Adipocyte (in vitro differentiated cells): ENCODE measurements around the gene STAG1.
"Not testable (repeated sequence)": the region's sequence is repeated elsewhere in the genome, so short reads cannot be mapped to it uniquely, and the experiment has no call there.

Experiments
- DNase-seq: peaks from one replicate; pipeline ENCODE4 v3.0.0-alpha.2; 2015; ENCODE audit warnings: low read depth
- H3K27me3 ChIP-seq: replicated peaks from 2 replicates; pipeline ENCODE4 v1.7.0; 2013; ENCODE audit warnings: mild to moderate bottlenecking, low read length, moderate library complexity; ENCODE audit not compliant: control insufficient read depth, insufficient read depth
- H3K36me3 ChIP-seq: 2 replicates; pipeline ENCODE4 v1.7.0; 2013; ENCODE audit warnings: low read length, mild to moderate bottlenecking, moderate library complexity; ENCODE audit not compliant: control insufficient read depth, insufficient read depth, severe bottlenecking
- H3K4me1 ChIP-seq: 2 replicates; pipeline ENCODE4 v1.7.0; 2013; ENCODE audit warnings: mild to moderate bottlenecking, low read length, moderate library complexity; ENCODE audit not compliant: control insufficient read depth, insufficient read depth
- H3K4me3 ChIP-seq: 2 replicates; pipeline ENCODE4 v1.7.0; 2013; ENCODE audit warnings: mild to moderate bottlenecking, low read length, moderate library complexity
- H3K9ac ChIP-seq: 2 replicates; pipeline ENCODE4 v1.7.0; 2013; ENCODE audit warnings: mild to moderate bottlenecking, low read length, moderate library complexity
- H3K9me3 ChIP-seq: 2 replicates; pipeline ENCODE4 v1.7.0; 2013; ENCODE audit warnings: mild to moderate bottlenecking, low read length, moderate library complexity; ENCODE audit not compliant: control insufficient read depth

Gene STAG1

GRCh38 chr3:136495213-136495612 is 257.0 kb downstream of the STAG1 start:
- peak; percentile 33 for DNase-seq
- H3K9me3 ChIP-seq = no peaks in the 10 kb centered on the region
- H3K4me3 ChIP-seq = no peak overlapping the region
- peaks cover 3% of the 10 kb centered on the region for H3K4me1 ChIP-seq
- no peak overlapping the region for H3K9ac ChIP-seq
- H3K27me3 ChIP-seq = no peaks in the 10 kb centered on the region
- peaks cover 12% of the 10 kb centered on the region for H3K36me3 ChIP-seq

DNA sequence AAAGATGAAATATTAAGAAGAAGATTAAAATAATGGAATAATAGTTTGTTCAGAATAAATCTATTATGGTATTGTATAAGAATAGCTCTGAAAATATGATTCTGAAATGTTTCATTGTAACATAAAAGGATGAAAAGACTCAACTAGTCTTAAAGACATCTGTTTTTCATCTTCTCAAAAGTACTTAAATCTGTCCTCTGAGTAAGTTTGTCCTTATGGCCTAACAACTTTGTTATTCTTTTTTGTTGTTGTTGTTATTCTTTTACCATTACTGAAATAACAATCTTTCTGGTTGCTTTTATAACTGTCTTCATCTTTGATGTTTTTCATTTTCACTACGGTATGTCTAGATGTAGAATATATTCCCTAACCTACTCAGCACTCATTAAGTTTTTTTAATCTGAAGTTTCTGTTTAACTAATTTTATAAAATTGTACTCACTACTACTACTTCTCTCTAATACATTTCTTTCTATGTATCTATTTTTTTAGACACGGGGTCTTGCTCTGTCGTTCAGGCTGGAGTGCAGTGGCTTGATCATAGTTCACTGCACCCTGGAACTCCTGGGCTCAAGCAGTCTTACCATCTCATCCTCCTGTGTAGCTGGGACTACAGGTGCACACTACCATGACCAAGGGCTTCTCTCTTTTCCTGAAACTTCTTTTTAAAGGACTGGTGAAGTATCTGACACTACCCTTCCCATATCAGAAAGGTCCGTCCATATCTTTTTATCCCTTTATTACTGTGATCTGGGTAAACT is 261.4 kb downstream of the STAG1 start:
- peaks cover 17% of the 10 kb centered on the region for H3K36me3 ChIP-seq
- no peaks in the 10 kb centered on the region for H3K27me3 ChIP-seq
- no peaks in the 10 kb centered on the region for H3K9me3 ChIP-seq
- H3K9ac ChIP-seq = no peak overlapping the region
- peak; percentile 51 for DNase-seq
- no peaks in the 10 kb centered on the region for H3K4me1 ChIP-seq
- H3K4me3 ChIP-seq = no peak overlapping the region

GRCh38 chr3:136485777-136486176 is 266.4 kb downstream of the STAG1 start:
- H3K4me1 ChIP-seq = no peaks in the 10 kb centered on the region
- H3K9ac ChIP-seq = no peak overlapping the region
- no peaks in the 10 kb centered on the region for H3K9me3 ChIP-seq
- H3K27me3 ChIP-seq = no peaks in the 10 kb centered on the region
- no peak for DNase-seq
- H3K4me3 ChIP-seq = no peak overlapping the region
- H3K36me3 ChIP-seq = peaks cover 5% of the 10 kb centered on the region

GRCh38 chr3:136476280-136476679 is 275.9 kb downstream of the STAG1 start:
- no peak overlapping the region for H3K9ac ChIP-seq
- no peaks in the 10 kb centered on the region for H3K4me1 ChIP-seq
- H3K36me3 ChIP-seq = peaks cover 41% of the 10 kb centered on the region
- no peak overlapping the region for H3K4me3 ChIP-seq
- no peaks in the 10 kb centered on the region for H3K9me3 ChIP-seq
- no peak for DNase-seq
- no peaks in the 10 kb centered on the region for H3K27me3 ChIP-seq

- H3K4me1 ChIP-seq, H3K27me3 ChIP-seq, H3K9ac ChIP-seq, H3K4me3 ChIP-seq, H3K9me3 ChIP-seq, DNase-seq: not testable (repeated sequence)
- peaks cover 41% of the 10 kb centered on the region for H3K36me3 ChIP-seq
These were observed 277.3 kb downstream of the STAG1 start for GRCh38 chr3:136474876-136475275.

DNA sequence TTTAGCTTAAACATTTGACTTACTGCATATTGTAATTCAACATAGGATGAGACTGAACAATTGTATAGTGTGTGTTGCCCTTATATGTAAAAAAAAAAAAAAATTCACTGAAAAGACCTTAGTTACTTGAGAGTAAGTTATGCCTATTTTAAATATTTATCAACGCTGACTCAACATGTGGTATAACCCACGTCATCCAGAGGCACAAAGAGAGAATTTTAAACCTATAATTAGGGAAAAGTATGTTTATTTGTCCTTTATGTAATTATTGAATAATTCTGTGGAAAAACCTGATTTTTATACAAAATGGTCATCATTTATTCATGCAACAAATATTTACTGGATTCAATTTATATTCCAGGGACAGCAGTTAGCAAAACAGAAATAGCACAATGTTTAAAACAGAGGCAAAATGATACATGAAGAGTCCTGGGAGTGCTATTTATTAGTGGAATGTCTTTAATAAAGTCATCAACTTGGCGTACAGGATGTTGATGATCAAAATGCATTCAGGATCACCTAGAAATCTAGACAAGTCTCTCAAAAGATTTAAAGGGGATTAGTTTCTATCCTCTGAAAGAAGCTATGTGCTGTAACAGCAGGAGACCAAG is 278.4 kb downstream of the STAG1 start:
- peaks cover 41% of the 10 kb centered on the region for H3K36me3 ChIP-seq
- H3K27me3 ChIP-seq = no peaks in the 10 kb centered on the region
- H3K4me3 ChIP-seq = no peak overlapping the region
- peak; percentile 58 for DNase-seq
- no peaks in the 10 kb centered on the region for H3K9me3 ChIP-seq
- no peak overlapping the region for H3K9ac ChIP-seq
- H3K4me1 ChIP-seq = no peaks in the 10 kb centered on the region

GRCh38 chr3:136465296-136465695 is 286.9 kb downstream of the STAG1 start:
- H3K9me3 ChIP-seq = no peaks in the 10 kb centered on the region
- no peaks in the 10 kb centered on the region for H3K27me3 ChIP-seq
- peaks cover 14% of the 10 kb centered on the region for H3K4me1 ChIP-seq
- H3K4me3 ChIP-seq = no peak overlapping the region
- peaks cover 11% of the 10 kb centered on the region for H3K36me3 ChIP-seq
- no peak overlapping the region for H3K9ac ChIP-seq
- DNase-seq = peak; percentile 28

- peaks cover 14% of the 10 kb centered on the region for H3K36me3 ChIP-seq
- peak; percentile 67 for DNase-seq
- H3K9me3 ChIP-seq = no peaks in the 10 kb centered on the region
- peaks cover 14% of the 10 kb centered on the region for H3K4me1 ChIP-seq
- no peak overlapping the region for H3K4me3 ChIP-seq
- no peaks in the 10 kb centered on the region for H3K27me3 ChIP-seq
- no peak overlapping the region for H3K9ac ChIP-seq
These were observed 287.7 kb downstream of the STAG1 start for GRCh38 chr3:136464502-136464901.

GRCh38 chr3:136463170-136463569 is 289.0 kb downstream of the STAG1 start:
- H3K9me3 ChIP-seq = peaks cover 4% of the 10 kb centered on the region
- H3K36me3 ChIP-seq = peaks cover 17% of the 10 kb centered on the region
- H3K9ac ChIP-seq = no peak overlapping the region
- DNase-seq = no peak
- no peak overlapping the region for H3K4me3 ChIP-seq
- H3K4me1 ChIP-seq = peaks cover 14% of the 10 kb centered on the region
- no peaks in the 10 kb centered on the region for H3K27me3 ChIP-seq

GRCh38 chr3:136457793-136458192 is 294.4 kb downstream of the STAG1 start:
- Histone ChIP-seq H3K4me1 (peaks cover 14% of the 10 kb centered on the region), H3K9ac (no peak overlapping the region), H3K9me3 (peaks cover 41% of the 10 kb centered on the region), H3K27me3 (no peaks in the 10 kb centered on the region), H3K4me3 (no peak overlapping the region), H3K36me3 (peaks cover 41% of the 10 kb centered on the region)
- DNase-seq = no peak

DNA sequence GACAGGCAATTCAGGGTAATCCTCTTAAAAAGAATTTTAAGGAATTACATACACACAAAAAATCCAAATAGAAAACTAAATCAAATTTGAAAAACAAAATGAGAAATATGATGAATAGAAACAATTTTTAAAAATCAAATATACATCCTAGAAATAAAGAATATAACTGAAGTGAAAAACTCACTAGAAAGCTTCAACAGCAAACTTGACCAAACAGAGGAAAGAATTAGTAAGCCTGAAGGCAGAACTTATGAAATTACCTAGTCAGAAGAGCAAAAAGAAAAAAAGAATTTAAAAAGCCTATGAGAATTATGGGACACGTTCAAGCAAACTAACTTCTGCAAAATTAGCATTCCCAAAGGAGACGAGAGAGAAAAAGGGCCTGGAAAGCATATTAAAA is 296.0 kb downstream of the STAG1 start:
- Histone ChIP-seq H3K4me3 (peak overlapping the region; percentile 50), H3K27me3 (no peaks in the 10 kb centered on the region), H3K4me1 (peaks cover 8% of the 10 kb centered on the region), H3K9me3 (peaks cover 41% of the 10 kb centered on the region), H3K9ac (no peak overlapping the region), H3K36me3 (peaks cover 50% of the 10 kb centered on the region)
- no peak for DNase-seq
